Body of pancreas (tissue), 4 donors: Measurements from ENCODE around the gene CFDP1. TPM values are rescaled to one million over a fixed set of nuclear protein-coding genes. Genes with fewer than 3 reads are reported as not detected.

Experiments
- ATAC-seq: fragments of 150-250 bp; one replicate; pipeline ENCODE4 v1.9.1; 2016
- DNase-seq, 4 donors: peaks; one replicate each; pipeline ENCODE4 v3.0.0-alpha.2; 2019
- H3K27ac ChIP-seq, 4 donors: fragments of 200-600 bp; sonication (generic); 1 replicate in 3 of 4; 2 replicates in 1 of 4; pipeline versions ENCODE4 v1.5.1 to v1.6.1; 2016 to 2019; ENCODE audit warnings: mild to moderate bottlenecking in 1 of 4, mixed read lengths in 1 of 4, moderate library complexity in 1 of 4
- H3K27me3 ChIP-seq, 2 donors: fragments of 200-600 bp; sonication (generic); one replicate each; pipeline ENCODE4 v1.6.0; 2016; ENCODE audit warnings: mild to moderate bottlenecking in 1 of 2
- H3K36me3 ChIP-seq, 2 donors: fragments of 200-600 bp; sonication (generic); replicated peaks in 1 of 2; 2 replicates each; pipeline ENCODE4 v1.5.1; 2016; ENCODE audit warnings: low read depth in 2 of 2; ENCODE audit not compliant: insufficient read depth in 1 of 2
- H3K4me1 ChIP-seq: fragments of 200-600 bp; sonication (generic); one replicate; pipeline ENCODE4 v1.6.0; 2016
- H3K4me3 ChIP-seq, 2 donors: fragments of 200-600 bp; sonication (generic); 1 replicate in 1 of 2; 2 replicates in 1 of 2; pipeline ENCODE4 v1.5.1; 2016 to 2019
- H3K9me3 ChIP-seq, 3 donors: fragments of 200-600 bp; sonication (generic); 1 replicate in 2 of 3; 2 replicates in 1 of 3; pipeline ENCODE4 v1.5.1; 2016
- CTCF ChIP-seq, 7 experiments: fragments of 450-650 bp in 4 of 7; fragments of 200-600 bp in 3 of 7; sonication (generic) in 3 of 7; IDR thresholded peaks; one replicate each; pipeline ENCODE4 v1.5.1; 2016 to 2019; ENCODE audit warnings: antibody characterized with exemption in 7 of 7
- POLR2A ChIP-seq, 3 donors: fragments of 450-650 bp; IDR thresholded peaks; one replicate each; pipeline ENCODE4 v1.6.1; 2016; ENCODE audit warnings: antibody characterized with exemption in 3 of 3, mild to moderate bottlenecking in 2 of 3
- WGBS, 2 donors: methylation state at CpG; one replicate each; pipeline ENCODE4 v1.1.5; 2017; 5-methylcytosine and 5-hydroxymethylcytosine counted together
- intact Hi-C: fragments of 100-400 bp; cut with DNase I; formaldehyde crosslinking; loops from one replicate; pipeline ENCODE4 v1.15.1; 2023
- total RNA-seq, 2 donors: library from RNA; depleted of rRNA; stranded (reverse); fragments of >200 nt; gene quantifications; one replicate each; pipeline ENCODE4 v1.1.0, GENCODE V29; 2016

Gene CFDP1
- total RNA-seq, 2 donors from 2014 or later = 34.0 to 65.3 TPM

- ATAC-seq (no peak), DNase-seq (no peak)
- H3K9me3 ChIP-seq = no peaks in the 10 kb centered on the region
- TF ChIP-seq POLR2A (IDR thresholded peaks at IDR 0.05) = no peak
- H3K27ac ChIP-seq = no peak overlapping the region
- 24 to 51% methylated on average over 3 of the region's 3 CpGs for WGBS, 2 donors
- no peak overlapping the region for H3K4me3 ChIP-seq
- intact Hi-C loops = no loop called here
- H3K4me1 ChIP-seq = peaks cover 50% of the 10 kb centered on the region
- H3K27me3 ChIP-seq = no peaks in the 10 kb centered on the region
- H3K36me3 ChIP-seq = no peaks in the 10 kb centered on the region
These were observed 122.8 kb downstream of the CFDP1 start for GRCh38 chr16:75310541-75310940.

- no peak for ATAC-seq
- intact Hi-C loops = loop anchor here (10.0 kb wide), 1 partner anchor 55 kb away; the partner anchor contains the start of gene BCAR1
- no peak for TF ChIP-seq CTCF (IDR thresholded peaks at IDR 0.05)
- TF ChIP-seq POLR2A (IDR thresholded peaks at IDR 0.05) = no peak
- Histone ChIP-seq H3K4me1 (peaks cover 56% of the 10 kb centered on the region), H3K36me3 (no peaks in the 10 kb centered on the region), H3K27ac (no peak overlapping the region), H3K4me3 (no peak overlapping the region), H3K27me3 (no peaks in the 10 kb centered on the region), H3K9me3 (no peaks in the 10 kb centered on the region)
- WGBS, 2 donors = 80 to 96% methylated on average over 1 of the region's 1 CpG
- no peak for DNase-seq
These were observed 123.3 kb downstream of the CFDP1 start for GRCh38 chr16:75309899-75310430.

GRCh38 chr16:75309156-75309555, 124.1 kb downstream of the CFDP1 start:
- Histone ChIP-seq H3K27me3 (no peaks in the 10 kb centered on the region), H3K9me3 (no peaks in the 10 kb centered on the region), H3K27ac (peak overlapping the region; percentile 92 to 94 (median 94)), H3K4me3 (no peak overlapping the region), H3K4me1 (peaks cover 64% of the 10 kb centered on the region), H3K36me3 (no peaks in the 10 kb centered on the region)
- TF ChIP-seq POLR2A (IDR thresholded peaks at IDR 0.05) (no peak), CTCF (IDR thresholded peaks at IDR 0.05) (no peak)
- DNase-seq (no peak), ATAC-seq (no peak)
- WGBS, 2 donors = 72 to 88% methylated on average over 7 to 8 of the region's 8 CpGs
- intact Hi-C loops = loop anchor here (10.0 kb wide), 1 partner anchor 54 kb away; the partner anchor contains the start of gene BCAR1

GRCh38 chr16:75308011-75308410, 125.3 kb downstream of the CFDP1 start:
- Histone ChIP-seq H3K9me3 (no peaks in the 10 kb centered on the region), H3K27me3 (no peaks in the 10 kb centered on the region), H3K4me3 (no peak overlapping the region), H3K27ac (peak overlapping the region; percentile 92 to 94 (median 94)), H3K4me1 (peaks cover 69% of the 10 kb centered on the region), H3K36me3 (no peaks in the 10 kb centered on the region)
- peak; percentile 5 for ATAC-seq
- DNase-seq = peak; percentile 64 to 78 (median 70)
- 31 to 32% methylated on average over 3 of the region's 3 CpGs for WGBS, 2 donors
- TF ChIP-seq POLR2A (IDR thresholded peaks at IDR 0.05) = peak in 2 of 3 donors; percentile 40 to 53
- TF ChIP-seq CTCF (IDR thresholded peaks at IDR 0.05) = peak in 1 of 7 experiments; percentile 10
- intact Hi-C loops = loop anchor here (10.0 kb wide), 1 partner anchor 53 kb away; the partner anchor contains the start of gene BCAR1

GRCh38 chr16:75307506-75307905, 125.8 kb downstream of the CFDP1 start:
- H3K4me3 ChIP-seq = no peak overlapping the region
- intact Hi-C loops = loop anchor here (10.0 kb wide), 1 partner anchor 53 kb away; the partner anchor contains the start of gene BCAR1
- ATAC-seq (no peak), DNase-seq (no peak)
- H3K27me3 ChIP-seq = no peaks in the 10 kb centered on the region
- TF ChIP-seq CTCF (IDR thresholded peaks at IDR 0.05) (no peak), POLR2A (IDR thresholded peaks at IDR 0.05) (no peak)
- peaks cover 69% of the 10 kb centered on the region for H3K4me1 ChIP-seq
- no peaks in the 10 kb centered on the region for H3K36me3 ChIP-seq
- 59 to 78% methylated on average over 3 of the region's 3 CpGs for WGBS, 2 donors
- H3K9me3 ChIP-seq = no peaks in the 10 kb centered on the region
- peak overlapping the region; percentile 92 to 94 (median 94) for H3K27ac ChIP-seq
